ENCODE results near the gene FBLN2. TPM values are rescaled to one million over a fixed set of nuclear protein-coding genes. Genes with fewer than 3 reads are reported as not detected.

The FBLN2 gene
- total RNA-seq, 2 experiments from 2014 or later: 8.4 to 13.7 TPM

DNA sequence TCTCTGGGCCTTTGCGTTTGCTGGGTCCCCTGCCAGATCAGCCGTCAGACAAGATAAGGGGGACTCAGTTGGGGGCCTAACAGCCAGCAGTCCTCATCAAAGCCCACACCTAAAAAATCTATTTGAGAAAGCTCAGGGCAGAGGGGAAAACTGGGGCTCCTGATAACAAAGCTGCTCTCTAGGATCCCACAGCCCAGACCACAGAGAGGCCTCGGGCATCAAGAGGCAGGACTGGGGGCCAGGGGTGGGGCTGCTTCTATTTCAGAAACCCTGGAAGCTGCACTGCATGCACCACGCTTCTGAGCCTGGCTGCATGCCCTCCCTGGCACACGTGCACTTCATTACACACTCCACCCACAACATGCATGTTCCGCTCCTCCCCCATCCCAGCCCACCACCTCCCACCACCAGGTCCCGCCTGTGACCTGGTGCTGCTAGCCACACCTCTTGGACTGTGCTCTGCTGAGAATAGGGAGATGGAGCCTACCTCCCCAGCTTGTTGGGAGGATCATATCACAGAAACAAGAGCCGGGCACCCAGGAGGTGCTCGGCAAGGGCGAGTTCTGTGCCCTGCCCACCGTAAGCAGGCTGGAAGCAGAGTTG is 26.6 kb downstream of the FBLN2 start:
- no peaks in the 10 kb centered on the region for H3K27me3 Mint-ChIP-seq
- ATAC-seq (peak; percentile 13), DNase-seq (peak; percentile 32)
- no peaks in the 10 kb centered on the region for H3K36me3 Mint-ChIP-seq (ENCODE audit: low read depth)
- no peaks in the 10 kb centered on the region for H3K9me3 Mint-ChIP-seq
- peak overlapping the region; percentile 47 for H3K27ac Mint-ChIP-seq
- H3K4me3 Mint-ChIP-seq: no peak overlapping the region
- ChIA-PET POLR2A (interaction anchor here (1.2 to 2.1 kb wide), 4 partner anchors 14 to 156 kb away, joined by 3 to 6 read pairs (median 5); partner anchors contain the start of genes FBLN2 and NUP210), CTCF (interaction anchor here (1.4 kb wide), 1 partner anchor 75 kb away, joined by 3 read pairs; no protein-coding TSS in a partner anchor)
- intact Hi-C loops (cut with micrococcal nuclease): no loop called here
- peaks cover 22% of the 10 kb centered on the region for H3K4me1 Mint-ChIP-seq (ENCODE audit: low read depth)
- no peak for TF ChIP-seq CTCF (IDR thresholded peaks at IDR 0.05)

DNA sequence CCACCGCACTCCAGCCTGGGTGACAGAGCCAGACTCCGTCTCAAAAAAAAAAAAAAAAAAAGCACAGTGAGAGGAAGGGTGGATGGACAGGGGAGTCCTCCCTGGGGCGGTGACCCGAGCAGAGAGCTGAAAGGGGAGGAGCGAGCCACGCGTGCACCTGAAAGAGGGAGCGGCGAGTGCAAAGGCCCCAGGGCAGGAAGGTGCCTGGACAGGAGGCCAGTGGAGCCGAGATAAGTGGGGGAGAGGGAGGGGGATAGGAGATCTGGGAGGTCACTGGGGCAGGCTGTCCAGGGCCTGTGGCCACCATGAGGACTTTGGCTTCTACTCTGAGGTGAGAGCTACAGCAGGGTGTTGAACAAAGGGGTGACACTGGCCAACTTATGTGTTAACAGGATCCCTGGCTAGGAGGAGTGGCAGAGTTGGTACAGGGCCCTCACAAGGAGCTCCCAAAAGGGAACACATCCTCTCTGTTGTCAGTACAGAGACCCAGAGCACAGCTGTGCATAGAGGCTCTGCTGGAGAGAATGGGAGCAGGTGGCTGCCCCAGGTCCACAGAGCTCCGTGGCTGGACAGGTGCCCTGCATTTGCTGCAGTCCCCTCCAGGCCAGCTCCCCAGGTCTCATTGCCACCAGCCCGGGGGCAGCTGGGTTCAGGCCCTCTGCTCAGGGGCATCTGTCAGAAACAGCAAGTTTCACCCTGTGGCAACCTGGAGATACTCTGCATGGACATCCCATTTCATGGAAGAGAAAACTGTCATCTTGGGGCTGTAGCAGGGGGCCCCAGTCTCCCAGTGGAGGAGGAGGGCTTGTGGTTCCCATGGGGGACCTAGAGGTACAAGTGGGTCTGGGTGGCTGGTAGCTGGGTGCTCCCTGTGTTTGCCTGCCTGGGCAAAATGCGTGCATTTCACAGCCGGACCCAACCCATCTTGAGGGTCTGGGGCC is 28.5 kb downstream of the FBLN2 start:
- Mint-ChIP-seq H3K9me3 (no peaks in the 10 kb centered on the region), H3K27ac (no peak overlapping the region), H3K4me3 (no peak overlapping the region), H3K4me1 (ENCODE audit: low read depth) (peaks cover 30% of the 10 kb centered on the region), H3K36me3 (ENCODE audit: low read depth) (no peaks in the 10 kb centered on the region), H3K27me3 (no peaks in the 10 kb centered on the region)
- CTCF ChIA-PET: interaction anchor here (1.1 to 2.0 kb wide), 3 partner anchors 71 to 81 kb away, joined by 3 to 9 read pairs (median 4); no protein-coding TSS in a partner anchor
- ATAC-seq (no peak), DNase-seq (no peak)
- TF ChIP-seq CTCF (IDR thresholded peaks at IDR 0.05): no peak
- POLR2A ChIA-PET: interaction anchor here (0.8 kb wide), 1 partner anchor 29 kb away, joined by 4 read pairs; no protein-coding TSS in a partner anchor
- intact Hi-C loops (cut with micrococcal nuclease): no loop called here

DNA sequence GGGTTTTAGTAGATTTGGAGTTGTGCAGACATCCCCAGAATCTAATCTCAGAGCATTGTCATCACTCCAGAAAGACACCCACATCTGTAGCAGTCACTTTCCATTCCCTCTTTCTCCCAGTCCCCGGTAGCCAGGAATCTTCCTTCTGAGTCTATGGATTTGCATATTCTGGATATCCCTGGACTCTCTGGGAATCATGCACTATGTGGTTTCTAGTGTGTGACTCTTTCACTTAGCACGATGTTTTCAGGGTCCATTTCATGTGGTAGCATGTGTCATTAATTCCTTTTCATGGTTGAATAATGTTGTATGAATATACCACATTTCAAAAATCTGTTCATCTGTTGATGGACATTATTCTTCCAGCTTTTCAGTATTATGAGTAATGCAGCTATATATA is 29.3 kb downstream of the FBLN2 start:
- DNase-seq (no peak), ATAC-seq (no peak)
- ChIA-PET POLR2A (no interaction called here), CTCF (interaction anchor here (2.9 kb wide), 1 partner anchor 70 kb away, joined by 8 read pairs; no protein-coding TSS in a partner anchor)
- no peak overlapping the region for H3K27ac Mint-ChIP-seq
- H3K36me3 Mint-ChIP-seq (ENCODE audit: low read depth): no peaks in the 10 kb centered on the region
- intact Hi-C loops (cut with micrococcal nuclease): no loop called here
- H3K4me3 Mint-ChIP-seq: no peak overlapping the region
- TF ChIP-seq CTCF (IDR thresholded peaks at IDR 0.05): no peak
- no peaks in the 10 kb centered on the region for H3K9me3 Mint-ChIP-seq
- peaks cover 27% of the 10 kb centered on the region for H3K4me1 Mint-ChIP-seq (ENCODE audit: low read depth)
- no peaks in the 10 kb centered on the region for H3K27me3 Mint-ChIP-seq

DNA sequence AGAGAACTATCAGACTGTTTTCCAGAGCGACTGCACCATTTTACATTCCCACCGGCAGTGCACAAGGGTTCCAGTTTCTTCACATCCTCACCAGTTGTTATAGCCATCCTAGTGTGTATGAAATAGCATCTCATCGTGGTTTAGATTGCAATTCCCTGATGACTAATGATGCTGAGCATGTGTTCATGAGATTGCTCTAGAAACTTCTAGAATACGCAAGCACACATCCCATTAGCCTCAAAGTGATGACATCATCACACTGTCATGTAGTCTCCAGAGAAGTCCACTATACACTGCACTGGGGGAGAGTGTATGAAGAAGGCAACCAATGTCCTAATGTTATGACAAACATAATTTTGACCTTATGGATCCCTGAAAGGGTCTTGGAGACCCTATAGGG is 30.1 kb downstream of the FBLN2 start:
- ChIA-PET POLR2A (no interaction called here), CTCF (interaction anchor here (2.9 kb wide), 1 partner anchor 69 kb away, joined by 8 read pairs; no protein-coding TSS in a partner anchor)
- H3K4me1 Mint-ChIP-seq (ENCODE audit: low read depth): peaks cover 26% of the 10 kb centered on the region
- no peak overlapping the region for H3K27ac Mint-ChIP-seq
- intact Hi-C loops (cut with micrococcal nuclease): no loop called here
- no peaks in the 10 kb centered on the region for H3K9me3 Mint-ChIP-seq
- no peak overlapping the region for H3K4me3 Mint-ChIP-seq
- no peak for TF ChIP-seq CTCF (IDR thresholded peaks at IDR 0.05)
- H3K36me3 Mint-ChIP-seq (ENCODE audit: low read depth): no peaks in the 10 kb centered on the region
- no peaks in the 10 kb centered on the region for H3K27me3 Mint-ChIP-seq
- no peak for ATAC-seq
- no peak for DNase-seq

Data from activated CD8-positive, alpha-beta T cell treated with anti-CD3 and anti-CD28 coated beads for 36 hours (primary cell).